ENCODE measurements around the gene MAP1LC3B2.

The MAP1LC3B2 gene

GRCh38 chr12:116620492-116621191 is 61.5 kb downstream of the MAP1LC3B2 start:
- DNase-seq (ENCODE audit: low read depth), result no peak
- TF ChIP-seq CTCF (conservative IDR thresholded peaks at IDR 0.05; ENCODE audit: low read depth, low read length), result no peak
- no peak overlapping the region for H3K4me3 ChIP-seq (ENCODE audit: low read length)

- TF ChIP-seq CTCF (conservative IDR thresholded peaks at IDR 0.05; ENCODE audit: low read depth, low read length), result no peak
- H3K4me3 ChIP-seq (ENCODE audit: low read length), result no peak overlapping the region
- DNase-seq (ENCODE audit: low read depth), result no peak
Observed at GRCh38 chr12:116621194-116621593, 62.0 kb downstream of the MAP1LC3B2 start.

- no peak for TF ChIP-seq CTCF (conservative IDR thresholded peaks at IDR 0.05; ENCODE audit: low read depth, low read length)
- DNase-seq (ENCODE audit: low read depth), result no peak
Observed at GRCh38 chr12:116624516-116624915, 65.3 kb downstream of the MAP1LC3B2 start.

GRCh38 chr12:116626153-116626552 is 67.0 kb downstream of the MAP1LC3B2 start:
- no peak overlapping the region for H3K4me3 ChIP-seq (ENCODE audit: low read length)
- TF ChIP-seq CTCF (conservative IDR thresholded peaks at IDR 0.05; ENCODE audit: low read depth, low read length), result no peak
- DNase-seq (ENCODE audit: low read depth), result no peak

More at GRCh38 chr12:116624516-116624915, 65.3 kb downstream of the MAP1LC3B2 start:
- H3K4me3 ChIP-seq (ENCODE audit: low read length), result no peak overlapping the region

Measured in retinal pigment epithelial cell (primary cell).